WTC11 (cell line): ENCODE results near the gene PGBD5. TPM values are rescaled to one million over a fixed set of nuclear protein-coding genes. Genes with fewer than 3 reads are reported as not detected.

Experiments
- ATAC-seq: fragments of 200-7000 bp; cut with Tn5 transposase; 2 replicates; pipeline ENCODE4 v1.10.0; 2021; ENCODE audit warnings: mild to moderate bottlenecking, moderate library complexity
- CTCF ChIA-PET: fragments of 300-600 bp; sonication (Branson Sonifier 250); formaldehyde crosslinking; loops from one replicate; lab custom pipeline; 2021; ENCODE audit warnings: antibody characterized with exemption; lab: Charles Lee
- POLR2A ChIA-PET: fragments of 350-600 bp; sonication (Branson Sonifier 250); formaldehyde crosslinking; loops from one replicate; lab custom pipeline; 2021; ENCODE audit warnings: antibody characterized with exemption; lab: Charles Lee
- DNase-seq: peaks from one replicate; pipeline ENCODE4 v3.0.0; 2021; ENCODE audit warnings: low spot score
- H3K27ac Mint-ChIP-seq: 2 replicates; pipeline ENCODE4 v1.8.0; 2021; ENCODE audit warnings: mixed read lengths
- H3K27me3 Mint-ChIP-seq: 2 replicates; pipeline ENCODE4 v1.8.0; 2021; ENCODE audit warnings: low read depth, mild to moderate bottlenecking, moderate library complexity, mixed read lengths
- H3K36me3 Mint-ChIP-seq: 2 replicates; pipeline ENCODE4 v1.8.0; 2021; ENCODE audit warnings: mixed read lengths
- H3K4me1 Mint-ChIP-seq: 2 replicates; pipeline ENCODE4 v1.8.0; 2022; ENCODE audit warnings: mixed read lengths
- H3K4me3 Mint-ChIP-seq: 2 replicates; pipeline ENCODE4 v1.8.0; 2021; ENCODE audit warnings: mild to moderate bottlenecking, moderate library complexity, mixed read lengths
- H3K9me3 Mint-ChIP-seq: 2 replicates; pipeline ENCODE4 v1.8.0; 2021; ENCODE audit warnings: mixed read lengths
- ESRRA ChIP-seq: sonication (generic); formaldehyde crosslinking; IDR thresholded peaks from 2 replicates; pipeline ENCODE4 v1.8.1; 2022; ENCODE audit warnings: mild to moderate bottlenecking, missing genetic modification reagents, borderline replicate concordance
- GABPB1 ChIP-seq: sonication (generic); formaldehyde crosslinking; IDR thresholded peaks from 2 replicates; pipeline ENCODE4 v1.8.1; 2023; ENCODE audit warnings: mild to moderate bottlenecking, missing genetic modification reagents
- GTF2I ChIP-seq: fragments of 250-450 bp; sonication (Bioruptor Pico); conservative IDR thresholded peaks from 2 replicates; pipeline ENCODE4 v1.4.0; 2021; ENCODE audit warnings: mild to moderate bottlenecking
- JAZF1 ChIP-seq: fragments of 250-450 bp; sonication (Bioruptor Pico); IDR thresholded peaks from 2 replicates; pipeline ENCODE4 v1.9.0; 2021; ENCODE audit warnings: moderate library complexity, mild to moderate bottlenecking, inconsistent platforms
- JUN ChIP-seq: sonication (generic); formaldehyde crosslinking; IDR thresholded peaks from 2 replicates; pipeline ENCODE4 v1.8.0; 2023; ENCODE audit warnings: mild to moderate bottlenecking, missing genetic modification reagents
- NFE2L1 ChIP-seq: sonication (generic); formaldehyde crosslinking; IDR thresholded peaks from 2 replicates; pipeline ENCODE4 v1.8.1; 2023; ENCODE audit warnings: missing genetic modification reagents
- SP1 ChIP-seq: sonication (generic); formaldehyde crosslinking; conservative IDR thresholded peaks from 2 replicates; pipeline ENCODE4 v1.8.1; 2022; ENCODE audit warnings: missing genetic modification reagents
- TEAD4 ChIP-seq: sonication (generic); formaldehyde crosslinking; IDR thresholded peaks from 2 replicates; pipeline ENCODE4 v1.8.0; 2022; ENCODE audit warnings: mild to moderate bottlenecking, missing genetic modification reagents
- ZNF121 ChIP-seq: sonication (generic); formaldehyde crosslinking; IDR thresholded peaks from 2 replicates; pipeline ENCODE4 v1.8.0; 2023; ENCODE audit warnings: missing genetic modification reagents
- total RNA-seq: library from RNA; stranded (reverse); gene quantifications from 3 replicates; pipeline ENCODE4 v1.2.3, GENCODE V29; 2021
- TF ChIP-seq, protein P1 (sequence below): fragments of 250-450 bp; sonication (Bioruptor Pico); IDR thresholded peaks from 2 replicates; pipeline ENCODE4 v1.8.0; 2021; ENCODE audit warnings: mild to moderate bottlenecking
- TF ChIP-seq, protein P2 (sequence below): sonication (generic); formaldehyde crosslinking; IDR thresholded peaks from 2 replicates; pipeline ENCODE4 v1.8.0; 2023; ENCODE audit warnings: mild to moderate bottlenecking, missing genetic modification reagents
- TF ChIP-seq, protein P3 (sequence below): sonication (generic); formaldehyde crosslinking; IDR thresholded peaks from 2 replicates; pipeline ENCODE4 v1.8.0; 2023; ENCODE audit warnings: missing genetic modification reagents, mild to moderate bottlenecking, borderline replicate concordance
- TF ChIP-seq, protein P4 (sequence below): fragments of 250-450 bp; sonication (Bioruptor Pico); IDR thresholded peaks from 2 replicates; pipeline ENCODE4 v1.9.0; 2021; ENCODE audit warnings: mild to moderate bottlenecking, borderline replicate concordance

Gene PGBD5
- total RNA-seq, 1 experiment from 2014 or later, result 23.8 TPM

DNA sequence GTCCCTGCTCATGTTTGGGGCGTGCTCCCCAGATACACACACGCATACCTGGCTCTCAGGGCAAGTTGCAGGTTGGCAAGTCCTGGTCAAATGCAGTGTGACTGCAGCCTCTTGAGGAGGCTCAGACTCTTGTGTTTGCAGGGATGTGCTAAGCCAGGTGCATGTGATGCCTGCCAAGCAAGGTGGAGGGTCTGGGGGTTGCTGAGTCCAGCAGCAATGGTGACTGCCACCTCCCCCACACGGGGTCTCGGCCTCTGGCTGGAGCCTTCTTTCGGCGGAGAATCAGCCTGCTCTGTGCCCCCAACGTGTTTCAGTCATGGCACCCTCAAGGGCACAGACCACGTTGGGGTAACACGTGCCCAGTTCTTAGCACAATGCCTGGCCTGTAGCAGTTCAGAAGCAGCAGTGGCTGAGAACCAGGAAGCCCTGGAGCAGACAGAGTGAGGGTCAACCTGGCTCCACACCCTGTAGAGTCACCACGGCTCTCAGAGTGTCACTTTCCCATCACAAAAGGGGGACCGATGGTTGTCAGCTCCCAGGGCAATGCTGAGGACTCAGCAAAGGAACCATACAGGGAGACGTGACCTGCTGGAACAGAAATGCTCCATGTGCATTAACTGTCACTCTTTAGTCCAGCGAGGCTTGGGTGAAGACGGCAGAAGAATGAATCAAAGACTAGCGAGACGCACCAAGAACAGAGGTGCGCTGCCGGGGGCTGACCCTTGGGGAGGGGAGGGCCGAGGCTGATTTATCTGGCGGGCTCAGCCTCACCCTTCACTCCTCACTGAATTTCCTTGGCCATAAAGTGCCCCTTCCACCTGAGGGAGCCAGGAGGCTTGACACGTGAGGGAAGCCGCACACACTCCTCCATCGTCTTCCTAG, 109.0 kb downstream of the PGBD5 start:
- ChIA-PET POLR2A (no interaction called here), CTCF (interaction anchor here (1.3 kb wide), 1 partner anchor 8 kb away, joined by 3 read pairs; no protein-coding TSS in a partner anchor)
- TF ChIP-seq ESRRA (CRISPR knock-in tag), result no peak
- TF ChIP-seq, protein P1, sequence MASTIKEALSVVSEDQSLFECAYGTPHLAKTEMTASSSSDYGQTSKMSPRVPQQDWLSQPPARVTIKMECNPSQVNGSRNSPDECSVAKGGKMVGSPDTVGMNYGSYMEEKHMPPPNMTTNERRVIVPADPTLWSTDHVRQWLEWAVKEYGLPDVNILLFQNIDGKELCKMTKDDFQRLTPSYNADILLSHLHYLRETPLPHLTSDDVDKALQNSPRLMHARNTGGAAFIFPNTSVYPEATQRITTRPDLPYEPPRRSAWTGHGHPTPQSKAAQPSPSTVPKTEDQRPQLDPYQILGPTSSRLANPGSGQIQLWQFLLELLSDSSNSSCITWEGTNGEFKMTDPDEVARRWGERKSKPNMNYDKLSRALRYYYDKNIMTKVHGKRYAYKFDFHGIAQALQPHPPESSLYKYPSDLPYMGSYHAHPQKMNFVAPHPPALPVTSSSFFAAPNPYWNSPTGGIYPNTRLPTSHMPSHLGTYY, result no peak
- TF ChIP-seq, protein P2, sequence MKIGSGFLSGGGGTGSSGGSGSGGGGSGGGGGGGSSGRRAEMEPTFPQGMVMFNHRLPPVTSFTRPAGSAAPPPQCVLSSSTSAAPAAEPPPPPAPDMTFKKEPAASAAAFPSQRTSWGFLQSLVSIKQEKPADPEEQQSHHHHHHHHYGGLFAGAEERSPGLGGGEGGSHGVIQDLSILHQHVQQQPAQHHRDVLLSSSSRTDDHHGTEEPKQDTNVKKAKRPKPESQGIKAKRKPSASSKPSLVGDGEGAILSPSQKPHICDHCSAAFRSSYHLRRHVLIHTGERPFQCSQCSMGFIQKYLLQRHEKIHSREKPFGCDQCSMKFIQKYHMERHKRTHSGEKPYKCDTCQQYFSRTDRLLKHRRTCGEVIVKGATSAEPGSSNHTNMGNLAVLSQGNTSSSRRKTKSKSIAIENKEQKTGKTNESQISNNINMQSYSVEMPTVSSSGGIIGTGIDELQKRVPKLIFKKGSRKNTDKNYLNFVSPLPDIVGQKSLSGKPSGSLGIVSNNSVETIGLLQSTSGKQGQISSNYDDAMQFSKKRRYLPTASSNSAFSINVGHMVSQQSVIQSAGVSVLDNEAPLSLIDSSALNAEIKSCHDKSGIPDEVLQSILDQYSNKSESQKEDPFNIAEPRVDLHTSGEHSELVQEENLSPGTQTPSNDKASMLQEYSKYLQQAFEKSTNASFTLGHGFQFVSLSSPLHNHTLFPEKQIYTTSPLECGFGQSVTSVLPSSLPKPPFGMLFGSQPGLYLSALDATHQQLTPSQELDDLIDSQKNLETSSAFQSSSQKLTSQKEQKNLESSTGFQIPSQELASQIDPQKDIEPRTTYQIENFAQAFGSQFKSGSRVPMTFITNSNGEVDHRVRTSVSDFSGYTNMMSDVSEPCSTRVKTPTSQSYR (CRISPR knock-in tag), result no peak
- no peaks in the 10 kb centered on the region for H3K27me3 Mint-ChIP-seq
- DNase-seq (no peak), ATAC-seq (no peak)
- H3K27ac Mint-ChIP-seq, result 0 out of 2 replicates have a peak overlapping the region, but pooled peaks have one; percentile 19
- peaks cover 4% of the 10 kb centered on the region; the same call in 1 of the 2 replicates for H3K9me3 Mint-ChIP-seq
- H3K4me3 Mint-ChIP-seq, result no peak overlapping the region
- H3K36me3 Mint-ChIP-seq, result peaks cover 17% of the 10 kb centered on the region
- peaks cover 3% of the 10 kb centered on the region; the same call in 1 of the 2 replicates for H3K4me1 Mint-ChIP-seq

DNA sequence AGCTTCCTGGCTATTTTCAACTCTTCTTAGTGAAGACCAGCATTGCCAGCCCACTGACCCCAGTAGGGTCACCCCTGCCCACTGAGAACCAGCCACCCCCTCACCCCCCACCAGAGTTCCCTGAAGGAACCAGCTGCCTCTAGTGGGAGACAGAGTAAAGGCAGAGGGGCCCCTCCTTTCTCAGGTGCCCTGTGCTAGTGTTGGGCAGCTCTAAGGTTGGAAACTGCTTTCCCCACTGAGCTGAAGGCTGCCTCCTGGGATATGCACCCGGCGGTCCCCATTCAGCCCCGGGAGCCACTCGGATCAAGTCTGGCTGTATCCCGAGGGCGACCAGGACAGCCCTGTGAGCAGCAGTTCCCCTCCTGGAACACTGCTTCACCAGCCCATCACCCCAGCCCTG, 111.0 kb downstream of the PGBD5 start:
- no peak for TF ChIP-seq JAZF1 (CRISPR knock-in tag)
- H3K4me1 Mint-ChIP-seq, result peaks cover 3% of the 10 kb centered on the region; the same call in 1 of the 2 replicates
- no peak for DNase-seq

DNA sequence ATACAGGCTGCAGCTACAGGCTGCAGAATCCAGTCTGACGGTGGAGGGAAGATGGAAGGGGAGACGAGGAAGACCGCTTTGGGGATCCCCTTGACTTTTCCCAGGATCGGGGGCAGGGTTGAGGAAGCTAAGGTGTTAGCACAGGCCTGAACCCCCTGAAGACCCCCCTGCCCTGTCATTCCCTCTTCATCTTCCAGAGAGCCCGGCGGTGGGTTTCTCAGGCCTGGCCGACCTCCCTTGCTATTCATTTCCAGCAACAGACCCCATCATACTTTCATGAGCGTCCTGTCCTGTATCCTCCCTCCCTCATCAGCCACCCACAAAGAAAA, 112.0 kb downstream of the PGBD5 start:
- H3K27me3 Mint-ChIP-seq, result no peaks in the 10 kb centered on the region
- TF ChIP-seq SP1 (CRISPR knock-in tag) (no peak), GTF2I (CRISPR knock-in tag) (no peak), TEAD4 (CRISPR knock-in tag) (no peak), ZNF121 (CRISPR knock-in tag) (no peak), JUN (no peak), GABPB1 (CRISPR knock-in tag) (no peak), NFE2L1 (CRISPR knock-in tag) (no peak)
- TF ChIP-seq, protein P3, sequence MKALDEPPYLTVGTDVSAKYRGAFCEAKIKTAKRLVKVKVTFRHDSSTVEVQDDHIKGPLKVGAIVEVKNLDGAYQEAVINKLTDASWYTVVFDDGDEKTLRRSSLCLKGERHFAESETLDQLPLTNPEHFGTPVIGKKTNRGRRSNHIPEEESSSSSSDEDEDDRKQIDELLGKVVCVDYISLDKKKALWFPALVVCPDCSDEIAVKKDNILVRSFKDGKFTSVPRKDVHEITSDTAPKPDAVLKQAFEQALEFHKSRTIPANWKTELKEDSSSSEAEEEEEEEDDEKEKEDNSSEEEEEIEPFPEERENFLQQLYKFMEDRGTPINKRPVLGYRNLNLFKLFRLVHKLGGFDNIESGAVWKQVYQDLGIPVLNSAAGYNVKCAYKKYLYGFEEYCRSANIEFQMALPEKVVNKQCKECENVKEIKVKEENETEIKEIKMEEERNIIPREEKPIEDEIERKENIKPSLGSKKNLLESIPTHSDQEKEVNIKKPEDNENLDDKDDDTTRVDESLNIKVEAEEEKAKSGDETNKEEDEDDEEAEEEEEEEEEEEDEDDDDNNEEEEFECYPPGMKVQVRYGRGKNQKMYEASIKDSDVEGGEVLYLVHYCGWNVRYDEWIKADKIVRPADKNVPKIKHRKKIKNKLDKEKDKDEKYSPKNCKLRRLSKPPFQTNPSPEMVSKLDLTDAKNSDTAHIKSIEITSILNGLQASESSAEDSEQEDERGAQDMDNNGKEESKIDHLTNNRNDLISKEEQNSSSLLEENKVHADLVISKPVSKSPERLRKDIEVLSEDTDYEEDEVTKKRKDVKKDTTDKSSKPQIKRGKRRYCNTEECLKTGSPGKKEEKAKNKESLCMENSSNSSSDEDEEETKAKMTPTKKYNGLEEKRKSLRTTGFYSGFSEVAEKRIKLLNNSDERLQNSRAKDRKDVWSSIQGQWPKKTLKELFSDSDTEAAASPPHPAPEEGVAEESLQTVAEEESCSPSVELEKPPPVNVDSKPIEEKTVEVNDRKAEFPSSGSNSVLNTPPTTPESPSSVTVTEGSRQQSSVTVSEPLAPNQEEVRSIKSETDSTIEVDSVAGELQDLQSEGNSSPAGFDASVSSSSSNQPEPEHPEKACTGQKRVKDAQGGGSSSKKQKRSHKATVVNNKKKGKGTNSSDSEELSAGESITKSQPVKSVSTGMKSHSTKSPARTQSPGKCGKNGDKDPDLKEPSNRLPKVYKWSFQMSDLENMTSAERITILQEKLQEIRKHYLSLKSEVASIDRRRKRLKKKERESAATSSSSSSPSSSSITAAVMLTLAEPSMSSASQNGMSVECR (CRISPR knock-in tag), result no peak
- TF ChIP-seq, protein P4, sequence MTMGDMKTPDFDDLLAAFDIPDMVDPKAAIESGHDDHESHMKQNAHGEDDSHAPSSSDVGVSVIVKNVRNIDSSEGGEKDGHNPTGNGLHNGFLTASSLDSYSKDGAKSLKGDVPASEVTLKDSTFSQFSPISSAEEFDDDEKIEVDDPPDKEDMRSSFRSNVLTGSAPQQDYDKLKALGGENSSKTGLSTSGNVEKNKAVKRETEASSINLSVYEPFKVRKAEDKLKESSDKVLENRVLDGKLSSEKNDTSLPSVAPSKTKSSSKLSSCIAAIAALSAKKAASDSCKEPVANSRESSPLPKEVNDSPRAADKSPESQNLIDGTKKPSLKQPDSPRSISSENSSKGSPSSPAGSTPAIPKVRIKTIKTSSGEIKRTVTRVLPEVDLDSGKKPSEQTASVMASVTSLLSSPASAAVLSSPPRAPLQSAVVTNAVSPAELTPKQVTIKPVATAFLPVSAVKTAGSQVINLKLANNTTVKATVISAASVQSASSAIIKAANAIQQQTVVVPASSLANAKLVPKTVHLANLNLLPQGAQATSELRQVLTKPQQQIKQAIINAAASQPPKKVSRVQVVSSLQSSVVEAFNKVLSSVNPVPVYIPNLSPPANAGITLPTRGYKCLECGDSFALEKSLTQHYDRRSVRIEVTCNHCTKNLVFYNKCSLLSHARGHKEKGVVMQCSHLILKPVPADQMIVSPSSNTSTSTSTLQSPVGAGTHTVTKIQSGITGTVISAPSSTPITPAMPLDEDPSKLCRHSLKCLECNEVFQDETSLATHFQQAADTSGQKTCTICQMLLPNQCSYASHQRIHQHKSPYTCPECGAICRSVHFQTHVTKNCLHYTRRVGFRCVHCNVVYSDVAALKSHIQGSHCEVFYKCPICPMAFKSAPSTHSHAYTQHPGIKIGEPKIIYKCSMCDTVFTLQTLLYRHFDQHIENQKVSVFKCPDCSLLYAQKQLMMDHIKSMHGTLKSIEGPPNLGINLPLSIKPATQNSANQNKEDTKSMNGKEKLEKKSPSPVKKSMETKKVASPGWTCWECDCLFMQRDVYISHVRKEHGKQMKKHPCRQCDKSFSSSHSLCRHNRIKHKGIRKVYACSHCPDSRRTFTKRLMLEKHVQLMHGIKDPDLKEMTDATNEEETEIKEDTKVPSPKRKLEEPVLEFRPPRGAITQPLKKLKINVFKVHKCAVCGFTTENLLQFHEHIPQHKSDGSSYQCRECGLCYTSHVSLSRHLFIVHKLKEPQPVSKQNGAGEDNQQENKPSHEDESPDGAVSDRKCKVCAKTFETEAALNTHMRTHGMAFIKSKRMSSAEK (CRISPR knock-in tag), result no peak
- TF ChIP-seq, protein P2 (CRISPR knock-in tag), result no peak
- ChIA-PET POLR2A (interaction anchor here (0.6 kb wide), 1 partner anchor 69 kb away, joined by 3 read pairs; no protein-coding TSS in a partner anchor), CTCF (interaction anchor here (1.1 kb wide), 1 partner anchor 832 kb away, joined by 3 read pairs; no protein-coding TSS in a partner anchor)
- no peak overlapping the region for H3K27ac Mint-ChIP-seq
- H3K9me3 Mint-ChIP-seq, result no peaks in the 10 kb centered on the region
- no peak for ATAC-seq
- no peak overlapping the region for H3K4me3 Mint-ChIP-seq
- H3K36me3 Mint-ChIP-seq, result no peaks in the 10 kb centered on the region
- peaks cover 3% of the 10 kb centered on the region; the same call in 1 of the 2 replicates for H3K4me1 Mint-ChIP-seq
- no peak for DNase-seq

More for the DNA sequence above, 111.0 kb downstream of the PGBD5 start:
- no peak overlapping the region for H3K4me3 Mint-ChIP-seq
- CTCF ChIA-PET, result interaction anchor here (0.6 to 1.2 kb wide), 2 partner anchors 266 to 644 kb away, joined by 3 to 7 read pairs; no protein-coding TSS in a partner anchor
- POLR2A ChIA-PET, result no interaction called here
- no peak for ATAC-seq
- H3K27ac Mint-ChIP-seq, result no peak overlapping the region
- H3K36me3 Mint-ChIP-seq, result peaks cover 2% of the 10 kb centered on the region
- H3K27me3 Mint-ChIP-seq, result no peaks in the 10 kb centered on the region
- peaks cover 2% of the 10 kb centered on the region; the same call in 1 of the 2 replicates for H3K9me3 Mint-ChIP-seq
